Measurements from ENCODE around the gene LENG9.

LENG9 gene

DNA sequence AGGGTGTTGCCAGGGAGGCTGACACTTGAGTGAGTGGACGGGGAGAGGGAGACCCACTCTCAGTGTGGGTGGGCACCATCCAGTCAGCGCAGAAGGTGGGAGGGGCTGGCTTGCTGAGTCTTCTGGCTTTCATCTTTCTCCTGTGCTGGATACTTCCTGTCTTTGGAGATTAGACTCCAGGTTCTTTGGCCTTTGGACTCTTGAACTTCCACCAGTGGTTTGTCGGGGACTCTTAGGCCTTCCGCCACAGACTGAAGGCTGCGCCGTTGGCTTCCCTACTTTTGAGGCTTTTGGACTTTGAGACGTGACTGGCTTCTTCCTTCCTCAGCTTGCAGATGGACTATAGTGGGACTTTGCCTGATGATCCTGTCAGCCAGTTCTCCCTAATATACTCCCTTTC lies 18.8 kb downstream of the LENG9 start:
- Histone ChIP-seq H3K27ac (ENCODE audit: low read depth, low read length, poor library complexity, severe bottlenecking) (no peak overlapping the region), H3K36me3 (ENCODE audit: insufficient read depth, low read length) (peaks cover 27% of the 10 kb centered on the region), H3K79me2 (ENCODE audit: insufficient read depth, low read length) (peaks cover 21% of the 10 kb centered on the region), H3K4me1 (ENCODE audit: insufficient read depth, low read length, severe bottlenecking) (peaks cover 13% of the 10 kb centered on the region), H3F3A (ENCODE audit: insufficient read depth, low read length) (no peaks in the 10 kb centered on the region), H3K27me3 (ENCODE audit: insufficient read depth, low read length) (no peaks in the 10 kb centered on the region), H3K4me3 (ENCODE audit: low read depth, low read length, poor library complexity, severe bottlenecking) (no peak overlapping the region), H3K9ac (ENCODE audit: low read length) (no peak overlapping the region), H3K9me3 (ENCODE audit: low read length) (no peaks in the 10 kb centered on the region), H4K20me1 (ENCODE audit: insufficient read depth, low read length) (no peaks in the 10 kb centered on the region), H3K4me2 (ENCODE audit: low read length) (no peak overlapping the region), H3K9me2 (ENCODE audit: low read depth, low read length) (no peaks in the 10 kb centered on the region), H2AFZ (ENCODE audit: low read length) (no peak overlapping the region)
- no peak for TF ChIP-seq EZH2 (IDR thresholded peaks at IDR 0.05; ENCODE audit: borderline replicate concordance, low read length)
- TF ChIP-seq, protein P1, sequence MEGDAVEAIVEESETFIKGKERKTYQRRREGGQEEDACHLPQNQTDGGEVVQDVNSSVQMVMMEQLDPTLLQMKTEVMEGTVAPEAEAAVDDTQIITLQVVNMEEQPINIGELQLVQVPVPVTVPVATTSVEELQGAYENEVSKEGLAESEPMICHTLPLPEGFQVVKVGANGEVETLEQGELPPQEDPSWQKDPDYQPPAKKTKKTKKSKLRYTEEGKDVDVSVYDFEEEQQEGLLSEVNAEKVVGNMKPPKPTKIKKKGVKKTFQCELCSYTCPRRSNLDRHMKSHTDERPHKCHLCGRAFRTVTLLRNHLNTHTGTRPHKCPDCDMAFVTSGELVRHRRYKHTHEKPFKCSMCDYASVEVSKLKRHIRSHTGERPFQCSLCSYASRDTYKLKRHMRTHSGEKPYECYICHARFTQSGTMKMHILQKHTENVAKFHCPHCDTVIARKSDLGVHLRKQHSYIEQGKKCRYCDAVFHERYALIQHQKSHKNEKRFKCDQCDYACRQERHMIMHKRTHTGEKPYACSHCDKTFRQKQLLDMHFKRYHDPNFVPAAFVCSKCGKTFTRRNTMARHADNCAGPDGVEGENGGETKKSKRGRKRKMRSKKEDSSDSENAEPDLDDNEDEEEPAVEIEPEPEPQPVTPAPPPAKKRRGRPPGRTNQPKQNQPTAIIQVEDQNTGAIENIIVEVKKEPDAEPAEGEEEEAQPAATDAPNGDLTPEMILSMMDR (IDR thresholded peaks at IDR 0.05; ENCODE audit: low read length) = no peak

DNA sequence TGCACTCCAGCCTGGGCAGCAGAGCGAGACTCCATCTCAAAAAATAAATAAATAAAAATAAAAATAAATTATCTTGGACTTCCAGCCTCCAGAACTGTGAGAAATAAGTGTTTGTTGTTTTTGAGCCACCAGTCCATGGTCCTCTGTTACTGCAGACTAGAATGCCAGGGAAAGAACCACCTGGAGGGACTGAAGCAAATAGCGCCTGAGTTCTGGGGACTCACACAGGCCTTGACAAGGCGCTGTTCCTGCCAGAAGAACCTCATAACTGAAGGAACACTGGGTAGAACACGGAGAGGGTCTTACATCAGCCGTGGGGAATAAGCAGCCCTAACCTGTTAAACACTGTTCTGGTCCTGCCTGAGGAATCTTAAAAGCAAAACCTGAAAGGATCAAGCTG lies 22.9 kb downstream of the LENG9 start:
- no peak overlapping the region for H3K4me3 ChIP-seq (ENCODE audit: low read depth, low read length, poor library complexity, severe bottlenecking)
- no peaks in the 10 kb centered on the region for H3F3A ChIP-seq (ENCODE audit: insufficient read depth, low read length)
- no peaks in the 10 kb centered on the region for H3K4me1 ChIP-seq (ENCODE audit: insufficient read depth, low read length, severe bottlenecking)
- H3K36me3 ChIP-seq (ENCODE audit: insufficient read depth, low read length) = peaks cover 26% of the 10 kb centered on the region
- H3K27ac ChIP-seq (ENCODE audit: low read depth, low read length, poor library complexity, severe bottlenecking) = no peak overlapping the region
- H2AFZ ChIP-seq (ENCODE audit: low read length) = no peak overlapping the region
- H3K27me3 ChIP-seq (ENCODE audit: insufficient read depth, low read length) = no peaks in the 10 kb centered on the region
- TF ChIP-seq, protein P1 (IDR thresholded peaks at IDR 0.05; ENCODE audit: low read length) = no peak
- H3K9me3 ChIP-seq (ENCODE audit: low read length) = no peaks in the 10 kb centered on the region
- no peaks in the 10 kb centered on the region for H3K79me2 ChIP-seq (ENCODE audit: insufficient read depth, low read length)
- no peaks in the 10 kb centered on the region for H4K20me1 ChIP-seq (ENCODE audit: insufficient read depth, low read length)
- H3K9ac ChIP-seq (ENCODE audit: low read length) = no peak overlapping the region
- H3K4me2 ChIP-seq (ENCODE audit: low read length) = no peak overlapping the region
- no peaks in the 10 kb centered on the region for H3K9me2 ChIP-seq (ENCODE audit: low read depth, low read length)

DNA sequence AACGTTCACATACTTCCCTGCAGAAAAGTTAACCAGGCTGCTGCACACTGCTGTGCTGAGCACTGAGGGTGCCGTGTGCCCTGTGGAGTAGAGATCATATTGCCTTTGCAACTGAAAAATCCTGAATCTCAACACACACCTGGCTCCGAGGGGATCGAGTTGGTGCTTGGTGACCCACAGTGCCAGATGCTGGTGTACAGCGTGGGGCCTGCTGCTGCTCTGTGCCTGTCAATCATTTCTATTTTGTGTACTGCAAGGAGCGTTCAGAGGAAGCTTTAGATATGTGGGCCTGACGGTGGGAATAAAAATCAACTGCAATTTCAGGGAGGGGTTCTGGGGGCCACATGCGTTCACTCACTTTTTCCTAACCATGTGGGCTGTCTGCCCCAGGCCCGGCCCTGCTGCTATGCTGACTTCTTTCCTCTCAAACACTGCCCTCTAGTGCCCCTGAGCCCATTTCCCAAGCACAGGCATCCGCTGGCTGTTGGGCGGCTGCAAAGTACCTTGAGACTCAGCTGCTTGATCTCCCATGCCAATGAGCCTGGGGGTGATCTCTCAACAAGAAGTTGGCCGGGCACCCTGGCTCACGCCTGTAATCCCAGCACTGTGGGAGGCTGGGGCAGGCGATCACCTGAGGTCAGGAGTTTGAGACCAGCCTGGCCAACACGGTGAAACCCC lies 24.3 kb downstream of the LENG9 start:
- Histone ChIP-seq H3K9ac (ENCODE audit: low read length) (no peak overlapping the region), H3K36me3 (ENCODE audit: insufficient read depth, low read length) (peaks cover 15% of the 10 kb centered on the region; the same call in 1 of the 2 replicates), H3F3A (ENCODE audit: insufficient read depth, low read length) (no peaks in the 10 kb centered on the region), H3K79me2 (ENCODE audit: insufficient read depth, low read length) (no peaks in the 10 kb centered on the region), H4K20me1 (ENCODE audit: insufficient read depth, low read length) (no peaks in the 10 kb centered on the region), H2AFZ (ENCODE audit: low read length) (no peak overlapping the region), H3K9me3 (ENCODE audit: low read length) (no peaks in the 10 kb centered on the region), H3K4me3 (ENCODE audit: low read depth, low read length, poor library complexity, severe bottlenecking) (no peak overlapping the region), H3K27me3 (ENCODE audit: insufficient read depth, low read length) (no peaks in the 10 kb centered on the region), H3K4me1 (ENCODE audit: insufficient read depth, low read length, severe bottlenecking) (peaks cover 10% of the 10 kb centered on the region), H3K9me2 (ENCODE audit: low read depth, low read length) (no peaks in the 10 kb centered on the region), H3K27ac (ENCODE audit: low read depth, low read length, poor library complexity, severe bottlenecking) (no peak overlapping the region), H3K4me2 (ENCODE audit: low read length) (no peak overlapping the region)
- TF ChIP-seq, protein P1 (IDR thresholded peaks at IDR 0.05; ENCODE audit: low read length) = peak; percentile 56
- no peak for TF ChIP-seq EZH2 (IDR thresholded peaks at IDR 0.05; ENCODE audit: borderline replicate concordance, low read length)

Measured in OCI-LY1 (cell line).